HepG2 (cell line): ENCODE data around the gene TRIM9. TPM values are rescaled to one million over a fixed set of nuclear protein-coding genes. Genes with fewer than 3 reads are reported as not detected.

Source experiments
- FOXM1 ChIP-seq: sonication (generic); formaldehyde crosslinking; IDR thresholded peaks from 2 replicates; pipeline ENCODE4 v1.5.0; 2020; ENCODE audit warnings: missing genetic modification reagents
- JUN ChIP-seq: sonication (generic); formaldehyde crosslinking; IDR thresholded peaks from 2 replicates; pipeline ENCODE4 v1.4.0; 2020; ENCODE audit warnings: mild to moderate bottlenecking, missing genetic modification reagents
- JUNB ChIP-seq: sonication (generic); formaldehyde crosslinking; IDR thresholded peaks from 2 replicates; pipeline ENCODE4 v1.8.0; 2022; ENCODE audit warnings: missing genetic modification reagents, mild to moderate bottlenecking, borderline replicate concordance
- KDM6A ChIP-seq: IDR thresholded peaks from 2 replicates; pipeline ENCODE4 v1.6.1; 2016; ENCODE audit warnings: low read depth
- MATR3 ChIP-seq: sonication (generic); formaldehyde crosslinking; IDR thresholded peaks from 2 replicates; pipeline ENCODE4 v1.4.0; 2020; ENCODE audit warnings: missing genetic modification reagents
- MZF1 ChIP-seq: sonication (generic); formaldehyde crosslinking; IDR thresholded peaks from 2 replicates; pipeline ENCODE4 v1.8.1; 2023; ENCODE audit warnings: mild to moderate bottlenecking, missing genetic modification reagents, borderline replicate concordance
- NR1H2 ChIP-seq: sonication (generic); formaldehyde crosslinking; IDR thresholded peaks from 2 replicates; pipeline ENCODE4 v1.8.1; 2022; ENCODE audit warnings: low read depth, missing genetic modification reagents, borderline replicate concordance
- YEATS2 ChIP-seq: sonication (generic); formaldehyde crosslinking; IDR thresholded peaks from 2 replicates; pipeline ENCODE4 v1.4.0; 2020; ENCODE audit warnings: missing genetic modification reagents, borderline replicate concordance
- ZNF761 ChIP-seq: sonication (generic); formaldehyde crosslinking; conservative IDR thresholded peaks from 2 replicates; pipeline ENCODE4 v1.4.0; 2020; ENCODE audit warnings: mild to moderate bottlenecking, missing genetic modification reagents
- ZNF776 ChIP-seq: sonication (generic); formaldehyde crosslinking; IDR thresholded peaks from 2 replicates; pipeline ENCODE4 v1.4.0; 2020; ENCODE audit warnings: mild to moderate bottlenecking, missing genetic modification reagents
- ZNF780A ChIP-seq: sonication (generic); formaldehyde crosslinking; IDR thresholded peaks from 2 replicates; pipeline ENCODE4 v1.8.0; 2022; ENCODE audit warnings: mild to moderate bottlenecking, missing genetic modification reagents, moderate library complexity
- polyA plus RNA-seq, 8 experiments: library from polyadenylated mRNA; depleted of rRNA in 3 of 8; stranded (reverse) in 7 of 8; unstranded in 1 of 8; fragments of >200 nt; fragmentation: Illumina TruSeq in 4 of 8; extraction: Trizol in 4 of 8; gene quantifications; 2 replicates each; pipeline versions ENCODE4 v1.2.1 to v1.2.3, GENCODE V29; 2011 to 2016; ENCODE audit warnings: low read depth in 4 of 8, missing spikeins in 1 of 8, mixed read lengths in 1 of 8; ENCODE audit not compliant: insufficient read depth in 1 of 8
- total RNA-seq, 5 experiments: library from RNA; depleted of rRNA; stranded (reverse); fragments of >200 nt; fragmentation: Illumina TruSeq; extraction: Trizol; gene quantifications; 2 replicates each; pipeline ENCODE4 v1.2.3, GENCODE V29; 2016; ENCODE audit warnings: low read depth in 1 of 5
- TF ChIP-seq, protein P1 (sequence below), 2 experiments: fragments of 450-650 bp in 1 of 2; sonication (generic) in 1 of 2; formaldehyde crosslinking; IDR thresholded peaks; 2 replicates each; pipeline versions ENCODE4 v1.5.0 to v1.8.0; 2020 to 2022; ENCODE audit warnings: mild to moderate bottlenecking in 1 of 2, missing genetic modification reagents in 1 of 2
- TF ChIP-seq, protein P2 (sequence below), 2 experiments: sonication (generic) in 1 of 2; formaldehyde crosslinking in 1 of 2; IDR thresholded peaks; 2 replicates each; pipeline versions ENCODE4 v1.5.1 to v1.6.1; 2011 to 2020; ENCODE audit warnings: borderline replicate concordance in 1 of 2, low read depth in 1 of 2, low read length in 1 of 2, mild to moderate bottlenecking in 1 of 2, missing genetic modification reagents in 1 of 2, moderate library complexity in 1 of 2
- TF ChIP-seq, protein P3 (sequence below): sonication (generic); formaldehyde crosslinking; IDR thresholded peaks from 2 replicates; pipeline ENCODE4 v1.9.0; 2021; ENCODE audit warnings: mild to moderate bottlenecking, missing genetic modification reagents
- TF ChIP-seq, protein P4 (sequence below): sonication (generic); formaldehyde crosslinking; IDR thresholded peaks from 2 replicates; pipeline ENCODE4 v1.4.0; 2020; ENCODE audit warnings: low read depth, missing genetic modification reagents

Gene TRIM9
- total and polyA plus RNA-seq, 2 of the 13 experiments (the other 11 are each of a cell fraction or from before 2014, with no cell fraction given): 0.04 to 0.07 TPM

DNA sequence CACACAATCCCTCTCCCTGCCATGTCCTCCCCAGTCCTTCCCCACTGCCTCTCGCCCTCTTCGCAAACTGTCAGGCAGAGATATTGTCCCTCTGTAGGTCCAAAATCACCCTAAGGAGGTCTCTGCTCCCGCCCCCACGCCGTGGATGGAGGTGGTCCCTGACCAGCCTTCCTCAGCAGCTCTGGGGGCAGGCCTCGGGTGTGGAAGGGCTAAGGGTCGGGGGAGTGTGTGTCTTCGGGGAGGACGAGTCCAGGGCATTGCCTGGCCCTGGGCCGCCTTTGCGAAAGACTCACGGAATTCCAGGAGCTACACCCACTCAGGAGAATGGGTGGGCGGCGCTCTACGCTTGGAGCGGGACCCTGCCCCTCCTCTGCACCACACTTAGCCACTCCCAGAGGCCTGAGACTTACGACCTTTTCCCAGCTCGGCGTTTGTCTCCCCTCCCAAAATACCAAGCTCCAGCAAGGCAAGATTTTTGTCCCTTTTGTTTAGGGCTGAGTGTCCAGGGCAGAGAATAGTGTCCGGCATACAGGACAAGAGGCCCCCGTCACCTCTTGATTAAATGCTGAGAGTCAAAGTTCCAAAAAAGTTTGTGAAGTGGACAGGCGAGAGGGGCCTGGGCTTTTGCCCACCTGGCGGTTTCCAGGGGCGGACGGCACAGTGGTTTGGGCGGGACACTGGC lies 151.5 kb downstream of the TRIM9 start (continued):
- TF ChIP-seq ZNF761 (CRISPR knock-in tag): no peak
- no peak for TF ChIP-seq JUN
- no peak for TF ChIP-seq KDM6A (CRISPR knock-in tag)
- TF ChIP-seq NR1H2 (CRISPR knock-in tag): no peak
- TF ChIP-seq FOXM1 (CRISPR knock-in tag): no peak
- no peak for TF ChIP-seq ZNF780A (CRISPR knock-in tag)
- no peak for TF ChIP-seq JUNB
- TF ChIP-seq YEATS2 (CRISPR knock-in tag): no peak
- TF ChIP-seq, protein P1, sequence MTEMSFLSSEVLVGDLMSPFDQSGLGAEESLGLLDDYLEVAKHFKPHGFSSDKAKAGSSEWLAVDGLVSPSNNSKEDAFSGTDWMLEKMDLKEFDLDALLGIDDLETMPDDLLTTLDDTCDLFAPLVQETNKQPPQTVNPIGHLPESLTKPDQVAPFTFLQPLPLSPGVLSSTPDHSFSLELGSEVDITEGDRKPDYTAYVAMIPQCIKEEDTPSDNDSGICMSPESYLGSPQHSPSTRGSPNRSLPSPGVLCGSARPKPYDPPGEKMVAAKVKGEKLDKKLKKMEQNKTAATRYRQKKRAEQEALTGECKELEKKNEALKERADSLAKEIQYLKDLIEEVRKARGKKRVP (CRISPR knock-in tag; IDR thresholded peaks at IDR 0.05): no peak
- TF ChIP-seq, protein P2, sequence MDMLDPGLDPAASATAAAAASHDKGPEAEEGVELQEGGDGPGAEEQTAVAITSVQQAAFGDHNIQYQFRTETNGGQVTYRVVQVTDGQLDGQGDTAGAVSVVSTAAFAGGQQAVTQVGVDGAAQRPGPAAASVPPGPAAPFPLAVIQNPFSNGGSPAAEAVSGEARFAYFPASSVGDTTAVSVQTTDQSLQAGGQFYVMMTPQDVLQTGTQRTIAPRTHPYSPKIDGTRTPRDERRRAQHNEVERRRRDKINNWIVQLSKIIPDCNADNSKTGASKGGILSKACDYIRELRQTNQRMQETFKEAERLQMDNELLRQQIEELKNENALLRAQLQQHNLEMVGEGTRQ (IDR thresholded peaks at IDR 0.05; ENCODE audit: low read depth, low read length): no peak
- TF ChIP-seq, protein P2 (CRISPR knock-in tag; IDR thresholded peaks at IDR 0.05; ENCODE audit: borderline replicate concordance): no peak
- TF ChIP-seq ZNF776 (CRISPR knock-in tag): no peak
- TF ChIP-seq, protein P3, sequence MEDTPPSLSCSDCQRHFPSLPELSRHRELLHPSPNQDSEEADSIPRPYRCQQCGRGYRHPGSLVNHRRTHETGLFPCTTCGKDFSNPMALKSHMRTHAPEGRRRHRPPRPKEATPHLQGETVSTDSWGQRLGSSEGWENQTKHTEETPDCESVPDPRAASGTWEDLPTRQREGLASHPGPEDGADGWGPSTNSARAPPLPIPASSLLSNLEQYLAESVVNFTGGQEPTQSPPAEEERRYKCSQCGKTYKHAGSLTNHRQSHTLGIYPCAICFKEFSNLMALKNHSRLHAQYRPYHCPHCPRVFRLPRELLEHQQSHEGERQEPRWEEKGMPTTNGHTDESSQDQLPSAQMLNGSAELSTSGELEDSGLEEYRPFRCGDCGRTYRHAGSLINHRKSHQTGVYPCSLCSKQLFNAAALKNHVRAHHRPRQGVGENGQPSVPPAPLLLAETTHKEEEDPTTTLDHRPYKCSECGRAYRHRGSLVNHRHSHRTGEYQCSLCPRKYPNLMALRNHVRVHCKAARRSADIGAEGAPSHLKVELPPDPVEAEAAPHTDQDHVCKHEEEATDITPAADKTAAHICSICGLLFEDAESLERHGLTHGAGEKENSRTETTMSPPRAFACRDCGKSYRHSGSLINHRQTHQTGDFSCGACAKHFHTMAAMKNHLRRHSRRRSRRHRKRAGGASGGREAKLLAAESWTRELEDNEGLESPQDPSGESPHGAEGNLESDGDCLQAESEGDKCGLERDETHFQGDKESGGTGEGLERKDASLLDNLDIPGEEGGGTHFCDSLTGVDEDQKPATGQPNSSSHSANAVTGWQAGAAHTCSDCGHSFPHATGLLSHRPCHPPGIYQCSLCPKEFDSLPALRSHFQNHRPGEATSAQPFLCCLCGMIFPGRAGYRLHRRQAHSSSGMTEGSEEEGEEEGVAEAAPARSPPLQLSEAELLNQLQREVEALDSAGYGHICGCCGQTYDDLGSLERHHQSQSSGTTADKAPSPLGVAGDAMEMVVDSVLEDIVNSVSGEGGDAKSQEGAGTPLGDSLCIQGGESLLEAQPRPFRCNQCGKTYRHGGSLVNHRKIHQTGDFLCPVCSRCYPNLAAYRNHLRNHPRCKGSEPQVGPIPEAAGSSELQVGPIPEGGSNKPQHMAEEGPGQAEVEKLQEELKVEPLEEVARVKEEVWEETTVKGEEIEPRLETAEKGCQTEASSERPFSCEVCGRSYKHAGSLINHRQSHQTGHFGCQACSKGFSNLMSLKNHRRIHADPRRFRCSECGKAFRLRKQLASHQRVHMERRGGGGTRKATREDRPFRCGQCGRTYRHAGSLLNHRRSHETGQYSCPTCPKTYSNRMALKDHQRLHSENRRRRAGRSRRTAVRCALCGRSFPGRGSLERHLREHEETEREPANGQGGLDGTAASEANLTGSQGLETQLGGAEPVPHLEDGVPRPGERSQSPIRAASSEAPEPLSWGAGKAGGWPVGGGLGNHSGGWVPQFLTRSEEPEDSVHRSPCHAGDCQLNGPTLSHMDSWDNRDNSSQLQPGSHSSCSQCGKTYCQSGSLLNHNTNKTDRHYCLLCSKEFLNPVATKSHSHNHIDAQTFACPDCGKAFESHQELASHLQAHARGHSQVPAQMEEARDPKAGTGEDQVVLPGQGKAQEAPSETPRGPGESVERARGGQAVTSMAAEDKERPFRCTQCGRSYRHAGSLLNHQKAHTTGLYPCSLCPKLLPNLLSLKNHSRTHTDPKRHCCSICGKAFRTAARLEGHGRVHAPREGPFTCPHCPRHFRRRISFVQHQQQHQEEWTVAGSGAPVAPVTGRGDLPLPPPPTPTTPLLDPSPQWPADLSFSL: no peak
- TF ChIP-seq, protein P4, sequence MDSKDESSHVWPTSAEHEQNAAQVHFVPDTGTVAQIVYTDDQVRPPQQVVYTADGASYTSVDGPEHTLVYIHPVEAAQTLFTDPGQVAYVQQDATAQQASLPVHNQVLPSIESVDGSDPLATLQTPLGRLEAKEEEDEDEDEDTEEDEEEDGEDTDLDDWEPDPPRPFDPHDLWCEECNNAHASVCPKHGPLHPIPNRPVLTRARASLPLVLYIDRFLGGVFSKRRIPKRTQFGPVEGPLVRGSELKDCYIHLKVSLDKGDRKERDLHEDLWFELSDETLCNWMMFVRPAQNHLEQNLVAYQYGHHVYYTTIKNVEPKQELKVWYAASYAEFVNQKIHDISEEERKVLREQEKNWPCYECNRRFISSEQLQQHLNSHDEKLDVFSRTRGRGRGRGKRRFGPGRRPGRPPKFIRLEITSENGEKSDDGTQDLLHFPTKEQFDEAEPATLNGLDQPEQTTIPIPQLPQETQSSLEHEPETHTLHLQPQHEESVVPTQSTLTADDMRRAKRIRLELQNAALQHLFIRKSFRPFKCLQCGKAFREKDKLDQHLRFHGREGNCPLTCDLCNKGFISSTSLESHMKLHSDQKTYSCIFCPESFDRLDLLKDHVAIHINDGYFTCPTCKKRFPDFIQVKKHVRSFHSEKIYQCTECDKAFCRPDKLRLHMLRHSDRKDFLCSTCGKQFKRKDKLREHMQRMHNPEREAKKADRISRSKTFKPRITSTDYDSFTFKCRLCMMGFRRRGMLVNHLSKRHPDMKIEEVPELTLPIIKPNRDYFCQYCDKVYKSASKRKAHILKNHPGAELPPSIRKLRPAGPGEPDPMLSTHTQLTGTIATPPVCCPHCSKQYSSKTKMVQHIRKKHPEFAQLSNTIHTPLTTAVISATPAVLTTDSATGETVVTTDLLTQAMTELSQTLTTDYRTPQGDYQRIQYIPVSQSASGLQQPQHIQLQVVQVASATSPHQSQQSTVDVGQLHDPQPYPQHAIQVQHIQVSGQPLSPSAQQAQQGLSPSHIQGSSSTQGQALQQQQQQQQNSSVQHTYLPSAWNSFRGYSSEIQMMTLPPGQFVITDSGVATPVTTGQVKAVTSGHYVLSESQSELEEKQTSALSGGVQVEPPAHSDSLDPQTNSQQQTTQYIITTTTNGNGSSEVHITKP (CRISPR knock-in tag): no peak
- no peak for TF ChIP-seq MATR3 (CRISPR knock-in tag)
- TF ChIP-seq MZF1: no peak
